Heart left ventricle (tissue), 16 donors: ENCODE data around the gene VRK1. TPM values are rescaled to one million over a fixed set of nuclear protein-coding genes. Genes with fewer than 3 reads are reported as not detected.

Experiments
- ATAC-seq, 4 donors: fragments of 200-7000 bp; cut with Tn5 transposase; one replicate each; pipeline ENCODE4 v1.9.1; 2020 to 2022; ENCODE audit warnings: moderate library complexity in 4 of 4, mild to moderate bottlenecking in 3 of 4, moderate number of reproducible peaks in 1 of 4
- DNase-seq, 5 donors: peaks; one replicate each; pipeline ENCODE4 v3.0.0-alpha.2; 2020
- H3K27ac ChIP-seq, 12 donors: fragments of 200-600 bp; sonication (generic) in 4 of 12; one replicate each; pipeline versions ENCODE4 v1.5.0 to v1.8.0; 2016 to 2022; ENCODE audit warnings: mild to moderate bottlenecking in 2 of 12
- H3K27me3 ChIP-seq, 9 donors: fragments of 200-600 bp; sonication (generic) in 2 of 9; one replicate each; pipeline versions ENCODE4 v1.5.1 to v1.8.0; 2016 to 2022; ENCODE audit warnings: mild to moderate bottlenecking in 3 of 9
- H3K36me3 ChIP-seq, 9 donors: fragments of 200-600 bp; sonication (generic) in 2 of 9; one replicate each; pipeline versions ENCODE4 v1.5.0 to v1.8.0; 2018 to 2022; ENCODE audit warnings: mild to moderate bottlenecking in 2 of 9
- H3K4me1 ChIP-seq, 12 donors: fragments of 200-600 bp; sonication (generic) in 4 of 12; one replicate each; pipeline versions ENCODE4 v1.5.0 to v1.8.0; 2016 to 2022; ENCODE audit warnings: mild to moderate bottlenecking in 3 of 12
- H3K4me3 ChIP-seq, 12 donors: fragments of 200-600 bp; sonication (generic) in 4 of 12; one replicate each; pipeline versions ENCODE4 v1.5.0 to v1.8.0; 2017 to 2022; ENCODE audit warnings: mild to moderate bottlenecking in 9 of 12, moderate library complexity in 4 of 12
- H3K9me3 ChIP-seq, 12 donors: fragments of 200-600 bp; sonication (generic) in 4 of 12; one replicate each; pipeline versions ENCODE4 v1.5.0 to v1.8.0; 2016 to 2022; ENCODE audit warnings: mild to moderate bottlenecking in 1 of 12
- POLR2A ChIP-seq, 2 donors: fragments of 450-650 bp; IDR thresholded peaks; one replicate each; pipeline ENCODE4 v1.6.1; 2017; ENCODE audit warnings: antibody characterized with exemption in 2 of 2, mild to moderate bottlenecking in 2 of 2, moderate library complexity in 2 of 2
- WGBS, 4 donors: extraction: QIAGEN DNeasy Blood & Tissue Kit in 2 of 4; methylation state at CpG; one replicate each; pipeline versions ENCODE4 v1.1.5 to v1.1.7; 2013 to 2018; 5-methylcytosine and 5-hydroxymethylcytosine counted together
- intact Hi-C, 10 donors: fragments of 100-400 bp; cut with DNase I; formaldehyde crosslinking; loops; one replicate each; pipeline versions ENCODE4 v1.11.1 to v1.14.2; 2022
- polyA plus RNA-seq, 2 donors: library from polyadenylated mRNA; stranded (reverse); fragments of 200-250 nt; gene quantifications; one replicate each; pipeline ENCODE4 v1.2.3, GENCODE V29; 2013
- total RNA-seq, 9 donors: library from RNA; depleted of rRNA in 2 of 9; stranded (reverse); fragments of >200 nt in 2 of 9; fragmentation: NEBNext Ultra II Directional in 3 of 9; extraction: Animal tissue kit (Norgen Biotek cat#: 25700) in 3 of 9; gene quantifications; one replicate each; pipeline versions ENCODE4 v1.1.0 to v1.2.4, GENCODE V29; 2016 to 2023
- TF ChIP-seq, protein P1 (sequence below), 12 donors: fragments of 200-600 bp; sonication (generic) in 4 of 12; IDR thresholded peaks; one replicate each; pipeline versions ENCODE4 v1.5.0 to v1.8.0; 2018 to 2022; ENCODE audit warnings: antibody characterized with exemption in 12 of 12, mild to moderate bottlenecking in 5 of 12
- donor health status: ischemic (EF 13 %, LVEDD 7.1; RV severe dilation, severe dysfunction).
- donor health status: healthy with polysubstance abuse.
- donor health status: DM: no; HTN: yes; CAD: no.
- donor health status: DM: no; HTN: no; CAD: no.
- donor health status: ischemic (EF 25% LVEDD 6.9; RV normal size, moderate dysfunction).
- donor health status: ischemic (EF 25% LVEDD 5.7; RV mildly dilated, moderate dysfunction).
- donor health status: healthy.
- donor health status: DM: yes; HTN: yes; CAD: no.
- donor health status: ischemic (EF 35%, LVEDD 5.7; RV mildly dilated, moderate dysfunction).
- donor health status: nonischemic (EF 11% LVEDD 7.7; RV severe dilation, severe dysfunction).
- donor health status: DM: yes; HTN: yes; CAD: no.
- donor health status: PGD.
- donor health status: ischemic (EF 29% LVEDD 5.4; RV normal size, mild dysfunction).
- donor health status: nonischemic (EF 23%, LVEDD 6.1; RV moderate dilation, normal function).

VRK1 gene
- total and polyA plus RNA-seq, 11 donors: 3.6 to 10.4 (median 7.1) TPM

DNA sequence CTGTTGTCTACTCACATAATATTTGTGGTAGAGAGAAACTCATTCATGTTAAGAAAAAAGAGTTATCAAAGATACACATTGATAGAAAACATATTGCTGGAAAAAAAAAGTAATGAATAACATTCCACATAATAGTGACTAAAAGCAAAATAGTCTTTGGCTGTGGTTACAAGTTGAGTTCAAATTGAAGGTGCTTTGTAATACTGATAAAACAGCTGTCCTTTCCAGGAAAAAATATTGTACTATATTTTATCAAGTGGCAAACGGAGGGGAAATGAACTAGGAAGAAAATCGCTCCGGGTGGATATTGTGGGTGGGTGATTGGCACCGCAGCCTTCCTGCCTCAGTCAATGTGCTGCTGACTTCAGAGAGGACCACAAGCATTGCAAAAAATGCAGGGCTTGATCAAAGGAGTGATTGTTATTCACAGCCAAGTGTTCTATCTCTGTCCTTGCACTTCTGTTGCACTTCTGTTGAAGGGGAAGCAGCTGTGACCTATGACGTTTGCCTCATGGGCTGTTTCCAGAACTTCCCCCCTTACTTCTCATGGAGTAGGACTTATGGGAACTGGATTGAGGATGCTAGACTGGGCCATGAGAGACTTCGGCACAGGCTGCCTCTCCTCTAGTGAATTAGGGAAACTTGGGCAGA, 114.4 kb downstream of the VRK1 start:
- H3K9me3 ChIP-seq: peaks cover 0 to 20% (median 10%) of the 10 kb centered on the region in 12 donors
- H3K4me1 ChIP-seq: peaks cover 0 to 4% (median 0%) of the 10 kb centered on the region in 12 donors
- H3K36me3 ChIP-seq: no peaks in the 10 kb centered on the region
- TF ChIP-seq, protein P1, sequence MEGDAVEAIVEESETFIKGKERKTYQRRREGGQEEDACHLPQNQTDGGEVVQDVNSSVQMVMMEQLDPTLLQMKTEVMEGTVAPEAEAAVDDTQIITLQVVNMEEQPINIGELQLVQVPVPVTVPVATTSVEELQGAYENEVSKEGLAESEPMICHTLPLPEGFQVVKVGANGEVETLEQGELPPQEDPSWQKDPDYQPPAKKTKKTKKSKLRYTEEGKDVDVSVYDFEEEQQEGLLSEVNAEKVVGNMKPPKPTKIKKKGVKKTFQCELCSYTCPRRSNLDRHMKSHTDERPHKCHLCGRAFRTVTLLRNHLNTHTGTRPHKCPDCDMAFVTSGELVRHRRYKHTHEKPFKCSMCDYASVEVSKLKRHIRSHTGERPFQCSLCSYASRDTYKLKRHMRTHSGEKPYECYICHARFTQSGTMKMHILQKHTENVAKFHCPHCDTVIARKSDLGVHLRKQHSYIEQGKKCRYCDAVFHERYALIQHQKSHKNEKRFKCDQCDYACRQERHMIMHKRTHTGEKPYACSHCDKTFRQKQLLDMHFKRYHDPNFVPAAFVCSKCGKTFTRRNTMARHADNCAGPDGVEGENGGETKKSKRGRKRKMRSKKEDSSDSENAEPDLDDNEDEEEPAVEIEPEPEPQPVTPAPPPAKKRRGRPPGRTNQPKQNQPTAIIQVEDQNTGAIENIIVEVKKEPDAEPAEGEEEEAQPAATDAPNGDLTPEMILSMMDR (IDR thresholded peaks at IDR 0.05): no peak
- TF ChIP-seq POLR2A (IDR thresholded peaks at IDR 0.05): no peak
- no peak overlapping the region for H3K27ac ChIP-seq
- no peak overlapping the region for H3K4me3 ChIP-seq
- H3K27me3 ChIP-seq: no peaks in the 10 kb centered on the region
- DNase-seq (no peak), ATAC-seq (peak in 1 of 4 donors; percentile 54)
- intact Hi-C loops: no loop called here
- 35 to 51% (median 44%) methylated on average over 6 of the region's 6 CpGs for WGBS, 4 donors

DNA sequence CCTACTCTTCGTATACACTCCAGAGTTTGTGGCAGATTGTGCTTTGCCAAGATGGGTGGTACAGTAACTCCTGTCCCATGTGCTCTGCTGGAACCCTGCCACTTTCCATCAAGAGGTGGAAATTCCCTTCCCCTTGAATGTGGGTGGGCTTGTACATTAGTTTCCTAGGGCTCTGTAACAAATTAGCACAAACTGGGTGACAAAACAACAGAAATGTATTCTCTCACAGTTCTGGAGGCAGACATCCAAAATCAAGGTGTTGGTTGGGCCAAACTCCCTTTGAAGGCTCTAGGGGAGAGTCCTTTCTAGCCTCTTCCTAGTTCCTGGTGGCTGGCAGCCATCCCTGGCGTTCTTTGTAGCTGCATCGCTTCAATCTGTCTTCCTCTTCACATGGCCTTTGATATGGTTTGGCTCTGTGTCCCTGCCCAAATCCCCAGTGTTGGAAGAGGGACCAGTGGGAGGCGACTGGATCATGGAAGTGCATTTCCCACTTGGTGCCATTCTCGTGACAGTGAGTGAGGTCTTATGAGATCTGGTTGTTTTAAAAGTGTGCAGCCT, 117.5 kb downstream of the VRK1 start:
- Histone ChIP-seq H3K27ac (no peak overlapping the region), H3K4me1 (peaks cover 0 to 4% (median 0%) of the 10 kb centered on the region in 12 donors), H3K27me3 (no peaks in the 10 kb centered on the region), H3K4me3 (no peak overlapping the region), H3K9me3 (peaks cover 0 to 9% (median 6%) of the 10 kb centered on the region in 12 donors), H3K36me3 (no peaks in the 10 kb centered on the region)
- intact Hi-C loops: no loop called here
- no peak for TF ChIP-seq POLR2A (IDR thresholded peaks at IDR 0.05)
- TF ChIP-seq, protein P1 (IDR thresholded peaks at IDR 0.05): no peak
- 47 to 65% (median 53%) methylated on average over 5 of the region's 5 CpGs for WGBS, 4 donors
- ATAC-seq (no peak), DNase-seq (no peak)

DNA sequence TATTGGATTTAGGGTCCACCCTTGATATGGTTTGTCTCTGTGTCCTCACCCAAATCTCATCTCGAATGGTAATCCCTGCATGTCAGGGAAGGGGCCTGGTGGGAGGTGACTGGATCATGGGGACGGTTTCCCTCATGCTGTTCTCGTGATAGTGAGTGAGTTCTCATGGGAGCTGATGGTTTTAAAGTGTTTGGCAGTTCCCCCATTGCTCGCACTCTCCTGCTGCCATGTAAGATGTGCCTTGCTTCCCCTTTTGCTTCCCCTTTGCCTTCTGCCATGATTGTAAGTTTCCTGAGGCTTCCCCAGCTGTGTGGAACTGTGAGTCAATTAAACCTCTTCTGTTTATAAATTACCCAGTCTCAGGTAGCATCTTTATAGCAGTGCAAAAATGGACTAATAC, 118.3 kb downstream of the VRK1 start:
- intact Hi-C loops: no loop called here
- TF ChIP-seq, protein P1 (IDR thresholded peaks at IDR 0.05): no peak
- TF ChIP-seq POLR2A (IDR thresholded peaks at IDR 0.05): no peak
- DNase-seq (no peak), ATAC-seq (no peak)
- Histone ChIP-seq H3K4me3 (no peak overlapping the region), H3K9me3 (peaks cover 0 to under 1% (median 0%) of the 10 kb centered on the region in 12 donors), H3K4me1 (peaks cover 0 to 4% (median 0%) of the 10 kb centered on the region in 12 donors), H3K27me3 (no peaks in the 10 kb centered on the region), H3K36me3 (no peaks in the 10 kb centered on the region), H3K27ac (no peak overlapping the region)
- WGBS, 4 donors: 94 to 99% (median 95%) methylated on average over 4 of the region's 4 CpGs

DNA sequence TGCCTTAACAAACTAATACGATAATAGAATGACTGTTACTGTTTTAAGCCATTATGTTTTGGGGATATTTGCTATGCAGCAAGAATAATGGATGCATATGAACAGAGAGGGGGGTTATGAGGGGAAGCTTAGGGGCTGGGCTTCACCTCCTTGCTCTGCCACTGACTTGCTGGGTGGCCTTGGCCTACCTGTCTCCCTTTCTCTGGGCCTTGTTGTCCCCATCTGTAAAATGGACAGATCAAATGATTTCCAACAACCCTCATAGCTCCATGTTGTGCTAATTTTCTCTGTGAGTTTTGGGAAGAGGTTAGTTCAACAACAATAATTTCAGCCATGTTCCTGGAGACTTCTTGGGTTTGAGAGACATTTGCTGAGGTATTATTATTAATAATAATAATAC, 119.6 kb downstream of the VRK1 start:
- peaks cover 0 to 12% (median 0%) of the 10 kb centered on the region in 12 donors for H3K9me3 ChIP-seq
- intact Hi-C loops: no loop called here
- TF ChIP-seq, protein P1 (IDR thresholded peaks at IDR 0.05): no peak
- TF ChIP-seq POLR2A (IDR thresholded peaks at IDR 0.05): no peak
- DNase-seq (no peak), ATAC-seq (no peak)
- H3K4me3 ChIP-seq: no peak overlapping the region
- no peaks in the 10 kb centered on the region for H3K27me3 ChIP-seq
- 96 to 100% (median 99%) methylated on average over 1 of the region's 1 CpG for whole genome bisulfite sequencing, 4 donors
- no peaks in the 10 kb centered on the region for H3K4me1 ChIP-seq
- H3K36me3 ChIP-seq: no peaks in the 10 kb centered on the region
- no peak overlapping the region for H3K27ac ChIP-seq
